Fibroblast of gingiva (primary cell): ENCODE data around the gene OR8K5.
"Not testable (repeated sequence)": the region's sequence is repeated elsewhere in the genome, so short reads cannot be mapped to it uniquely, and the experiment has no call there.

Source experiments
- DNase-seq: peaks from one replicate; pipeline ENCODE4 v3.0.0-alpha.2; 2011; ENCODE audit warnings: low read depth

The OR8K5 gene, protein sequence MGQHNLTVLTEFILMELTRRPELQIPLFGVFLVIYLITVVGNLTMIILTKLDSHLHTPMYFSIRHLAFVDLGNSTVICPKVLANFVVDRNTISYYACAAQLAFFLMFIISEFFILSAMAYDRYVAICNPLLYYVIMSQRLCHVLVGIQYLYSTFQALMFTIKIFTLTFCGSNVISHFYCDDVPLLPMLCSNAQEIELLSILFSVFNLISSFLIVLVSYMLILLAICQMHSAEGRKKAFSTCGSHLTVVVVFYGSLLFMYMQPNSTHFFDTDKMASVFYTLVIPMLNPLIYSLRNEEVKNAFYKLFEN

DNA sequence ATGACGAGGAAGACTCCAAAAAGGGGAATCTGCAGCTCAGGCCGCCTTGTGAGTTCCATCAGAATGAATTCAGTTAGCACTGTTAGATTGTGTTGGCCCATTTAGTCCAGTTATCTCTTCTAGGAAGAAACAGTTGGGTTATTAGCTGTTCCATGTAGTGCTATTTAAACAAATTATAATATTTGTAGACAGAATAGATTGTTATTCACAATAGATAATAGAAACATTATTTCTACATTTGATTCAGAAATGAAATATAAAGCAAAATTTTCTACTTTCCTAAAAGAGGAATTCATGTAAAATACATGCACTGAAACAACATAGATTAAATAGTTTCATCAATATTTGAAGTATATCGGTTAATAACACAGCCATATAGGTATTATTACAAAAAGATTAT, at the start of gene OR8K5:
Gene OR8K5 (minus strand): TSS at position 101 of the 400 bp plus-strand sequence. CDS start 0 bp downstream, at position 101.
- no peak for DNase-seq

DNA sequence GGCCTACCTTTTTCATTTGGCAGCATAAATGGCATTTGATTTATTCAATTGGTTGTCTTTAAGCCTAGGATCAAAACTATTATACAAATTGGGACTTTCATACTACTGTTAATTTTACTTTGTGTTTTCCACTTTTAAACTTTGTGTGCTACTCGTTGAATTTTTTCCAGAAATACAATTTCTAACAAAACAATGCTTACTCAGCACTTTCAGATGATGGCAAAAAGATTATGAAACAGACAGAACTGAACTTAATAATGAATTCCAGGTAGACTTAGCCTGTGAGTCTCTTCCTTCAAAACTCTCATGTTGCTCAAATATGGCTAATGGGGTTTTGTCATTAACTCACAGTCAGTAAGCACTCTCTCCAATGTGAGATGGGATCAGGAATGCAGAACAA, 47.7 kb upstream of the OR8K5 start:
- DNase-seq, result no peak

DNA sequence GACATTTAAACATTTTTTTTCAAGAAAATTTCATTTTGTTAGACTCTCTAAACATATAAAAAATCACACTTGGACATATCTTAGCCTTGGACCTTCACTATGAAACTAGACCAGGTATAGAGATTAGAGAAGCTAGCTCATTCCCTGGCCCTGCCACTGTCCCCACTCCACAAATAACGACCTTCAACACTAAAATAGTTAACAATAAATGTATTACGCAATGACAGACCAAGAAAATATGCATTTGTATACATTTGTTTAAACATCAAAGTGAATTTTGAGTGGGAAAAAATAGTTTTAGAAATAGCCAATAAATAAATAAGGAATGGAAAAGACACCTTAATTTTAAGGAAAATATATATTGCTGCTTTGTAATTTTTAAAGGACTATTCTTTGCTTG, 37.2 kb upstream of the OR8K5 start:
- DNase-seq, result no peak

DNA sequence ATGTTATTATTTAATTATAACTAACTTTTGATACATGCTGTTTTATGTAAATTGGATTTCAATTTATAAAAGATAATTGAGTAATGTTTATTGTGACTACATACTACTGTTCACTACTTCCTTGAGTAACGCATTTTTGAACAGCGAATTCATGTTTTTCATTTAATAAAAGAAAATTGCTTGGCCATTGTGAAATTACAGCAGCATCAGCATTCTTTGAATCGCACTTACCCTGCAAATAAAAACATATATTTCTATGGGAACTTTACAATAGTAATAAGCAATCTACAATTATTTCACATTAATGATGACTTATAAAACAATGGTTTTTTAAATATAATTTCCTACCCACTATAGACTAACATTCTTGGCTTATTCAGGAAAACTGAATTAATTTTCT, 36.6 kb upstream of the OR8K5 start:
- no peak for DNase-seq

DNA sequence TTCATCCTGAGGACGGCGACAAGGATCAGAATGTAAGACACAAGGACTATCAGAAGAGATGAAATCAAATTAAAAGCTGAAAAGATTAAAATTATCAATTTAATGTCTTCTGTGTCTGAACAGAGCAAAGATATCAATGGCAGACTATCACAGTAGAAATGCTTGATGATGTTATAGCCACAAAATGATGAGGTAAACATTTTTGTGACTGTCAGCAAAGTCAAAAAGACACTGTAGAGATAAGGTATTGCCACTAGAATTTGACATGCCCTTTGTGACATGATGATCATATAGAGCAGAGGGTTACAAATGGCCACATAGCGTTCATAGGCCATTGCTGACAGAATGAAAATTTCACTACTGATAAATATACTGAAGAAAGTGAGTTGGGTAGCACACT, 28.5 kb upstream of the OR8K5 start:
- DNase-seq, result no peak

DNA sequence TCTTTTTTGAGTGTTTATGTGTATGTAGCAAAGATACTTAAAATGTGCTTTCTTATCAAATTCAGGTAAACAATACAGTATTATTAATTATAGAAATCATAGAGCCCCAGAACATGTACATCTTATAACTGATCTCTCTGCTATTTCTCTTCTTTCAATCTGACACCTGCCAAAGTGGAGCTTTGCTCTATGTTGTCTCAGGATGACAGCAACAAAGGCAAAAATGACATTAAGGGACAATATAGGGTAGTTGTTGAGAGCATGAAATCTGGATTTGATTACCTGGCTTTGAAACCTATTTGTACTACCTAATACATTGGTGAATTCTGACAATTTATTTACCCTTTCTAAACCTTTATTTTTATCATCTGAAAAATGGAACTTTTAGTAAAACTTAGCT, 23.3 kb upstream of the OR8K5 start:
- DNase-seq, result no peak

DNA sequence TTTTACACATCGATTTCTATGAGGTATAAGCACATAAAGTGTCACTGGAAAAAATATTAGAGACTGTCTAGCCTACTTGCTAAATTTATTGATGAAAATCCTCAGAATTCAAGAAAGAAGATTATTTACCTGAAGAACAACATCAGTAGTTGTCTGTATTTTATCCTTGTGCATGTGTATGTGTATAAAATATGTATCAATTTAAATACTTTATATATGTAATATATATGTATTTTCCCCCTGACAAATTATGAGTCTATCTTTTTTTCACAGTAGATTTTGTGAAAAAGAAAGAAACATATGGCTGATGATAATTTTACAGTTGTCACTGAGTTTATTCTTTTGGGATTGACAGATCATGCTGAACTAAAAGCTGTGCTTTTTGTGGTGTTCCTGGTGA, 16.2 kb upstream of the OR8K5 start, which contains the start of gene OR5J2:
Gene OR5J2 (plus strand): TSS at position 301 of the 400 bp plus-strand sequence. CDS start 0 bp downstream, at position 301.
- DNase-seq, result no peak

DNA sequence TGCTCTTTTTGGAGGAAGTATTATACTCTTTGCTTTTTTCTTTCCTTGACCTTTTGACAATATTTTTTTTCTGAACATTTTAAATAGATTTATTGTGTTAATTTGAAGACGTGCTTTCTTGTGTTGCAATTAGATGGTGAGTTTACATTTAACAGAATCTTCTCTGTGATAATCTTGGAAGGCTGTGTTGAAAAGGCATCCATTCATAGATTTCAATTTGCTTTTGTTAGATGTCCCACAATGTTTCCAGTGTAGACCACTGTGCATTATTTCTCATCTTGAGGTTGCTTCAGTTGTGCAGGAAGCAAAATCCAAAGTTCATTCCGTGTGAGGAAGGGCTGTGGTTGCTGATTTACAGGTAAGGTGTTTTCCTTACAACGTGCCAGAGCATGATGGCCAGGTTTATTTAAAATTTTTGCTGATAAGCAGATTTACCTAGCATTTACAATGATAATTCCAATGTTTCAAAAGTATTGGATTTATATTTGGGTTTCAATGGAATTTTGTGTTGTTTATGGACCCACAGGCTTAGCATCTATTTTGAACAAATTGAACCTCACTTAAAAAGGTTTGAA, 12.2 kb upstream of the OR8K5 start:
- DNase-seq, result no peak

DNA sequence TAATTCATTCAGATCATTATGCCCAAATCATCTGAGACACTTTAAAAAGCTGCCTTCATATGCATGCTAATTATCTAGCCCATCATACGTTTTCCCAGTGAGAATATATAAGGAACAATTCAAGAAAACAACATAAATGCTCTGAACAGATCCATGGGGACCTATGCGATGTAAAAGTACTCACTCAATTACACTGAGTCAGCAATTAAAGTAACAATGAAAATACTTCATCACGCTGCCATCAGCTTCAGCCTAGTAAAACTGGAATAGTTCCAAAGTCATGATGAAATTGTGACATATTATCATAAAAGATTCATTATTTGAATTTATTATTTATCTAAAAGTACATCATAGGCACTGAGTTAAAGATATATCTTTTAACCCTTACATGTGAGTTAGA, 3.7 kb upstream of the OR8K5 start:
- DNase-seq, result no peak

DNA sequence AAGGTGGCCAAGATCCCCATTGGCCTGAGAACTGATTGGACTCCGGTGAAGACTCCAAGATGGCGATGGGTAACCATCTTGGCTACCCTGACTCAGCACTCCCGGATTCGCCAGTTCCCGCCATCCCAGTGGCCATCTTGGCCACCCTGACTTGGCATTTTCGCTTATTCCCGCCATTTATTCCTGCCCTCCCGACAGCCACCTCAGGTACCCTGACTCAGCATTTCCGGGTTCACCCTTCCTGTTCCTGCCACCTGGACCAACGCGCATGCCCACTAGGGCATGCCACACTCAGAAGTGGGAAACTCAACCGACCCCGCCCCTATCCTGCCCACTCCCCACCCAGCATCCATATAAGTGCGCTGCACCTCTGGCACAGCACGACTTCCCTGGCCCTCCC, 7.8 kb downstream of the OR8K5 start:
- DNase-seq, result no peak

DNA sequence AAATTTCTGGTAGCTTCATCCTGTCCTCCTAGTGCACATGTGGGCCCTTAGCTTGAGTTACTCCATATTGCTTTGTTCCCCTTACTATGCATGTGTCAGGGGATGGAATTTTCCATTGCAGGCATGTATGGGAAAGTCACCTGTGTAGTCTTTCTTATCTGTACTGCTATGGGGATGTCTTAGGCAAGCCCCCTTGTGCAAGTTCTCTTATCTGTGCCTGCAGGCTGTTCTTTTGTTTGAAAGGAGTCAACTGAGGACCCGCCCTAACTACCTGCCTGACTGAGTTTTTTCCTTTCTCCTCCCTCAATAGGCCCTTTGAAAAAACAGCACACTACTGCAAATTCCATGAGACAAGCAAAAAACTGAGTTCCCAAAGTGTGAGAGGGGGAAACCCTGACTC, 8.7 kb downstream of the OR8K5 start:
- no peak for DNase-seq

DNA sequence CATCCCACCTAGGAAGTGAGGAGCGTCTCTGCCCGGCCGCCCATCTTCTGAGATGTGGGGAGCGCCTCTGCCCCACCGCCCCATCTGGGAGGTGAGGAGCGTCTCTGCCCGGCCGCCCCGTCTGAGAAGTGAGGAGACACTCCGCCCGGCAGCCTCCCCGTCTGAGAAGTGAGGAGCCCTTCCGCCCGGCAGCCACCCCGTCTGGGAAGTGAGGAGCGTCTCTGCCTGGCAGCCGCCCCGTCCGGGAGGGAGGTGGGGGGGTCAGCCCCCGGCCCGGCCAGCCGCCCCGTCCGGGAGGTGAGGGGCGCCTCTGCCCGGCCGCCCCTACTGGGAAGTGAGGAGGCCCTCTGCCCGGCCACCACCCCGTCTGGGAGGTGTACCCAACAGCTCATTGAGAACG, 16.4 kb downstream of the OR8K5 start:
- not testable (repeated sequence) for DNase-seq

DNA sequence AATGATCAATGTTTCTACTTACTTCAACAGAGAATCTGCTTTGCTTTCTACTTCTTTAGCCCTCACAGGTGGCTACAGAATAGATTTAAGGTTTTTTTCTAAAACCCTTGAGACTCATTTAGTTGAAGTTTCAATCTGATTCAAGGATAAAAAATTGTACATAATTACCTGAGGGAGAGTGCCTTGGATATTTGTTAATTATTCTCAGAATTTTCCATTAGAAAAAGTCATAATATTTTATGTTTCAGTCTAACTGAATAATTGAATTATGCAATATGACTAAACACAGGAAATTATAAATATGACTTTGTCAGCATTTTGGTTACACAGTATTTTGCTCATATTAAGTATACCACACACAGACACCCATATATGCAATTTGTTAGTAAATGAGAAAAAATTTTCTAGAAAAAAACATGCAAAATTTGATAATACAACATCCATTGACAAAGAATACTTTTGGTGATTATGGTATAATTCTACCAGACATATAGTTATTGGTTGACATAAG, 19.9 kb downstream of the OR8K5 start, which contains the start of gene OR8J3:
Gene OR8J3 (minus strand): TSS at position 51 of the 511 bp plus-strand sequence. CDS start 2,483 bp downstream, outside the sequence.
- no peak for DNase-seq

DNA sequence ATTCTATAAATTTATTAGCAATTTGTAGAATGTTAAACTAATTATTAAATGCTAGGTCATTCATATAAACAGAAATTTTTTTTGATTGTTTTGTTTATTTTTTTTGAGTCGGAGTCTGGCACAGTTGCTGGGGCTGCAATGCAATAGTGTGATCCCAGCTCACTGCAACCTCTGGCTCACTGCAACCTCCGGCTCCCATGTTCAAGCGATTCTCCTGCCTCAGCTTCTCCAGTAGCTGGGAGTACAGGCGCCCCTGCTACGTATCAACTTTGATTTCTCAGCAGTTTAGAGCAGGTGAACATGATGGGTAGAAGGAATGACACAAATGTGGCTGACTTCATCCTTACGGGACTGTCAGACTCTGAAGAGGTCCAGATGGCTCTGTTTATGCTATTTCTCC, 38.0 kb downstream of the OR8K5 start, which contains the start of gene OR8H3:
Gene OR8H3 (plus strand): TSS at position 301 of the 400 bp plus-strand sequence. CDS start 0 bp downstream, at position 301.
- DNase-seq, result no peak
